SK-N-SH (cell line): ENCODE measurements around the gene COL1A2. TPM values are rescaled to one million over a fixed set of nuclear protein-coding genes. Genes with fewer than 3 reads are reported as not detected.

Experiments
- CTCF ChIA-PET: fragments of 300-600, 350-600 bp; formaldehyde crosslinking; extraction: SDS; loops from one replicate; lab custom pipeline; 2021; lab: Yijun Ruan, JAX
- POLR2A ChIA-PET: fragments of 350-600 bp; sonication (Branson Sonifier 250); formaldehyde crosslinking; extraction: SDS; loops from one replicate; lab custom pipeline; 2020; ENCODE audit warnings: antibody characterized with exemption, inconsistent platforms; lab: Yijun Ruan, JAX
- DNase-seq: peaks from one replicate; pipeline ENCODE4 v3.0.0; 2012
- H2AFZ ChIP-seq: fragments of 200-600 bp; sonication (generic); 2 replicates; pipeline ENCODE4 v1.8.1; 2016; ENCODE audit warnings: antibody characterized with exemption, mild to moderate bottlenecking, low read depth
- H3F3A ChIP-seq: fragments of 200-600 bp; sonication (generic); replicated peaks from 2 replicates; pipeline ENCODE3; 2016; ENCODE audit warnings: antibody characterized with exemption, mild to moderate bottlenecking; ENCODE audit not compliant: insufficient read depth
- H3K27ac ChIP-seq, 2 experiments: fragments of 200-500 bp in 1 of 2; fragments of 200-600 bp in 1 of 2; sonication (Bioruptor generic) in 1 of 2; sonication (generic), shearing (Covaris generic) in 1 of 2; 2 replicates each; pipeline versions ENCODE4 v1.5.1 to v1.6.1; 2014 to 2016; ENCODE audit warnings: low read depth in 2 of 2, inconsistent platforms in 1 of 2, low read length in 1 of 2, mild to moderate bottlenecking in 1 of 2, mixed read lengths in 1 of 2
- H3K27me3 ChIP-seq: fragments of 200-600 bp; sonication (generic), shearing (Covaris generic); 2 replicates; pipeline ENCODE4 v1.6.1; 2016; ENCODE audit warnings: mixed run types; ENCODE audit not compliant: insufficient read depth
- H3K36me3 ChIP-seq, 2 experiments: fragments of 200-500 bp in 1 of 2; fragments of 200-600 bp in 1 of 2; sonication (Bioruptor generic) in 1 of 2; sonication (generic) in 1 of 2; replicated peaks in 1 of 2; 2 replicates each; pipeline versions ENCODE3 to v1.5.1; 2014 to 2016; ENCODE audit warnings: low read length in 1 of 2, mild to moderate bottlenecking in 1 of 2; ENCODE audit not compliant: insufficient read depth in 2 of 2, control insufficient read depth in 1 of 2
- H3K4me1 ChIP-seq, 2 experiments: fragments of 200-500 bp in 1 of 2; fragments of 200-600 bp in 1 of 2; sonication (Bioruptor generic) in 1 of 2; sonication (generic), shearing (Covaris generic) in 1 of 2; 2 replicates each; pipeline versions ENCODE4 v1.5.1 to v1.6.1; 2014 to 2016; ENCODE audit warnings: low read depth in 1 of 2, low read length in 1 of 2, mixed run types in 1 of 2; ENCODE audit not compliant: insufficient read depth in 2 of 2, control insufficient read depth in 1 of 2
- H3K4me2 ChIP-seq: fragments of 200-600 bp; sonication (generic), shearing (Covaris generic); 2 replicates; pipeline ENCODE4 v1.6.1; 2017; ENCODE audit warnings: mixed run types
- H3K4me3 ChIP-seq, 2 experiments: fragments of 200-500 bp in 1 of 2; fragments of 200-600 bp in 1 of 2; sonication (Bioruptor generic) in 1 of 2; sonication (generic), shearing (Covaris generic) in 1 of 2; 2 replicates each; pipeline versions ENCODE4 v1.5.1 to v1.8.1; 2014 to 2016; ENCODE audit warnings: low read depth in 2 of 2, inconsistent platforms in 1 of 2, low read length in 1 of 2, mild to moderate bottlenecking in 1 of 2, mixed read lengths in 1 of 2, moderate library complexity in 1 of 2
- H3K79me2 ChIP-seq: fragments of 200-600 bp; sonication (generic); 2 replicates; pipeline ENCODE4 v1.8.1; 2017; ENCODE audit warnings: mild to moderate bottlenecking; ENCODE audit not compliant: insufficient read depth
- H3K9ac ChIP-seq: fragments of 200-600 bp; sonication (generic); 2 replicates; pipeline ENCODE4 v1.6.1; 2017; ENCODE audit warnings: mixed run types
- H3K9me2 ChIP-seq: fragments of 200-600 bp; sonication (generic); 2 replicates; pipeline ENCODE4 v1.6.1; 2017; ENCODE audit warnings: mixed run types
- H3K9me3 ChIP-seq: fragments of 200-600 bp; sonication (generic); 2 replicates; pipeline ENCODE4 v1.6.1; 2017; ENCODE audit warnings: mixed run types, mild to moderate bottlenecking, moderate library complexity
- H4K20me1 ChIP-seq: fragments of 200-600 bp; sonication (generic); 2 replicates; pipeline ENCODE4 v1.6.1; 2017; ENCODE audit warnings: mild to moderate bottlenecking, mixed run types; ENCODE audit not compliant: insufficient read depth
- EP300 ChIP-seq, 2 experiments: IDR thresholded peaks; 2 replicates each; pipeline versions ENCODE4 v1.4.0 to v1.6.1; 2012; ENCODE audit warnings: borderline replicate concordance in 1 of 2, low read depth in 1 of 2, low read length in 1 of 2
- FOXJ3 ChIP-seq: sonication (generic); formaldehyde crosslinking; IDR thresholded peaks from 2 replicates; pipeline ENCODE4 v1.5.1; 2020; ENCODE audit warnings: mild to moderate bottlenecking, missing genetic modification reagents
- GATA2 ChIP-seq: sonication (generic); formaldehyde crosslinking; IDR thresholded peaks from 2 replicates; pipeline ENCODE4 v1.5.0; 2020; ENCODE audit warnings: mild to moderate bottlenecking, missing genetic modification reagents
- JUND ChIP-seq: IDR thresholded peaks from 2 replicates; pipeline ENCODE4 v1.4.0; 2012
- MEF2A ChIP-seq: IDR thresholded peaks from 2 replicates; pipeline ENCODE4 v1.4.0; 2012; ENCODE audit warnings: low read depth, borderline replicate concordance
- NRF1 ChIP-seq: IDR thresholded peaks from 2 replicates; pipeline ENCODE4 v1.6.1; 2012; ENCODE audit warnings: low read depth, mild to moderate bottlenecking, low read length
- POLR2AphosphoS5 ChIP-seq: IDR thresholded peaks from 2 replicates; pipeline ENCODE4 v1.6.1; 2012; ENCODE audit warnings: low read depth, low read length
- RXRA ChIP-seq: IDR thresholded peaks from 2 replicates; pipeline ENCODE4 v1.4.0; 2012; ENCODE audit warnings: low read depth, mild to moderate bottlenecking, borderline replicate concordance
- SIN3A ChIP-seq: IDR thresholded peaks from 2 replicates; pipeline ENCODE4 v1.6.1; 2012; ENCODE audit warnings: low read depth, mild to moderate bottlenecking, low read length, moderate library complexity, borderline replicate concordance
- TAF1 ChIP-seq: IDR thresholded peaks from 2 replicates; pipeline ENCODE4 v1.6.1; 2012; ENCODE audit warnings: low read depth, mild to moderate bottlenecking, low read length, moderate library complexity, borderline replicate concordance
- WGBS: methylation state at CpG from one replicate; pipeline ENCODE4 v1.1.6; 2017; ENCODE audit warnings: low lambda C conversion rate; 5-methylcytosine and 5-hydroxymethylcytosine counted together
- polyA plus RNA-seq, 3 experiments: library from polyadenylated mRNA; depleted of rRNA; stranded (reverse); fragments of >200 nt; gene quantifications; 2 replicates each; pipeline ENCODE4 v1.2.3, GENCODE V29; 2012
- TF ChIP-seq, protein P1 (sequence below): IDR thresholded peaks from 2 replicates; pipeline ENCODE4 v1.6.1; 2012; ENCODE audit warnings: mild to moderate bottlenecking, low read depth, low read length, moderate library complexity
- TF ChIP-seq, protein P2 (sequence below): fragments of 150-350 bp; IDR thresholded peaks from 2 replicates; pipeline ENCODE4 v1.6.1; 2016; ENCODE audit warnings: mild to moderate bottlenecking, low read depth, low read length
- TF ChIP-seq, protein P3 (sequence below): fragments of 150-350 bp; IDR thresholded peaks from 2 replicates; pipeline ENCODE4 v1.6.1; 2017; ENCODE audit warnings: antibody characterized with exemption, low read length, low read depth, borderline replicate concordance

COL1A2 gene
- polyA plus RNA-seq, 1 of the 3 experiments (the other 2 are of a cell fraction): 11.4 TPM

GRCh38 chr7:94432817-94433216 is 38.1 kb downstream of the COL1A2 start:
- no peak overlapping the region for H3K9ac ChIP-seq
- DNase-seq: no peak
- ChIA-PET CTCF (interaction anchor here (0.9 to 17.2 kb wide), 3 partner anchors 16 to 810 kb away, joined by 3 to 344 read pairs (median 4); no protein-coding TSS in a partner anchor), POLR2A (no interaction called here)
- TF ChIP-seq GATA2 (no peak), TAF1 (no peak), NRF1 (no peak), FOXJ3 (CRISPR knock-in tag) (no peak), RXRA (no peak), SIN3A (no peak), EP300 (IDR thresholded peaks at IDR 0.05; ENCODE audit: borderline replicate concordance in 1 of 2, low read depth in 1 of 2, low read length in 1 of 2) (no peak), MEF2A (no peak), JUND (no peak), POLR2AphosphoS5 (no peak)
- TF ChIP-seq, protein P1, sequence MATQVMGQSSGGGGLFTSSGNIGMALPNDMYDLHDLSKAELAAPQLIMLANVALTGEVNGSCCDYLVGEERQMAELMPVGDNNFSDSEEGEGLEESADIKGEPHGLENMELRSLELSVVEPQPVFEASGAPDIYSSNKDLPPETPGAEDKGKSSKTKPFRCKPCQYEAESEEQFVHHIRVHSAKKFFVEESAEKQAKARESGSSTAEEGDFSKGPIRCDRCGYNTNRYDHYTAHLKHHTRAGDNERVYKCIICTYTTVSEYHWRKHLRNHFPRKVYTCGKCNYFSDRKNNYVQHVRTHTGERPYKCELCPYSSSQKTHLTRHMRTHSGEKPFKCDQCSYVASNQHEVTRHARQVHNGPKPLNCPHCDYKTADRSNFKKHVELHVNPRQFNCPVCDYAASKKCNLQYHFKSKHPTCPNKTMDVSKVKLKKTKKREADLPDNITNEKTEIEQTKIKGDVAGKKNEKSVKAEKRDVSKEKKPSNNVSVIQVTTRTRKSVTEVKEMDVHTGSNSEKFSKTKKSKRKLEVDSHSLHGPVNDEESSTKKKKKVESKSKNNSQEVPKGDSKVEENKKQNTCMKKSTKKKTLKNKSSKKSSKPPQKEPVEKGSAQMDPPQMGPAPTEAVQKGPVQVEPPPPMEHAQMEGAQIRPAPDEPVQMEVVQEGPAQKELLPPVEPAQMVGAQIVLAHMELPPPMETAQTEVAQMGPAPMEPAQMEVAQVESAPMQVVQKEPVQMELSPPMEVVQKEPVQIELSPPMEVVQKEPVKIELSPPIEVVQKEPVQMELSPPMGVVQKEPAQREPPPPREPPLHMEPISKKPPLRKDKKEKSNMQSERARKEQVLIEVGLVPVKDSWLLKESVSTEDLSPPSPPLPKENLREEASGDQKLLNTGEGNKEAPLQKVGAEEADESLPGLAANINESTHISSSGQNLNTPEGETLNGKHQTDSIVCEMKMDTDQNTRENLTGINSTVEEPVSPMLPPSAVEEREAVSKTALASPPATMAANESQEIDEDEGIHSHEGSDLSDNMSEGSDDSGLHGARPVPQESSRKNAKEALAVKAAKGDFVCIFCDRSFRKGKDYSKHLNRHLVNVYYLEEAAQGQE: no peak
- TF ChIP-seq, protein P2, sequence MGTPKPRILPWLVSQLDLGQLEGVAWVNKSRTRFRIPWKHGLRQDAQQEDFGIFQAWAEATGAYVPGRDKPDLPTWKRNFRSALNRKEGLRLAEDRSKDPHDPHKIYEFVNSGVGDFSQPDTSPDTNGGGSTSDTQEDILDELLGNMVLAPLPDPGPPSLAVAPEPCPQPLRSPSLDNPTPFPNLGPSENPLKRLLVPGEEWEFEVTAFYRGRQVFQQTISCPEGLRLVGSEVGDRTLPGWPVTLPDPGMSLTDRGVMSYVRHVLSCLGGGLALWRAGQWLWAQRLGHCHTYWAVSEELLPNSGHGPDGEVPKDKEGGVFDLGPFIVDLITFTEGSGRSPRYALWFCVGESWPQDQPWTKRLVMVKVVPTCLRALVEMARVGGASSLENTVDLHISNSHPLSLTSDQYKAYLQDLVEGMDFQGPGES: no peak
- TF ChIP-seq, protein P3, sequence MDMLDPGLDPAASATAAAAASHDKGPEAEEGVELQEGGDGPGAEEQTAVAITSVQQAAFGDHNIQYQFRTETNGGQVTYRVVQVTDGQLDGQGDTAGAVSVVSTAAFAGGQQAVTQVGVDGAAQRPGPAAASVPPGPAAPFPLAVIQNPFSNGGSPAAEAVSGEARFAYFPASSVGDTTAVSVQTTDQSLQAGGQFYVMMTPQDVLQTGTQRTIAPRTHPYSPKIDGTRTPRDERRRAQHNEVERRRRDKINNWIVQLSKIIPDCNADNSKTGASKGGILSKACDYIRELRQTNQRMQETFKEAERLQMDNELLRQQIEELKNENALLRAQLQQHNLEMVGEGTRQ: no peak
- peaks cover 4% of the 10 kb centered on the region for H3F3A ChIP-seq
- H3K36me3 ChIP-seq: no peaks in the 10 kb centered on the region
- H2AFZ ChIP-seq: no peak overlapping the region
- H3K4me3 ChIP-seq: no peak overlapping the region
- H3K4me2 ChIP-seq: no peak overlapping the region
- H3K27me3 ChIP-seq: no peaks in the 10 kb centered on the region
- no peak overlapping the region for H3K27ac ChIP-seq
- H3K9me3 ChIP-seq: no peaks in the 10 kb centered on the region
- H3K4me1 ChIP-seq: peaks cover 3 to 16% of the 10 kb centered on the region in 2 experiments; a peak in 2 of 4 replicates
- 88% methylated on average over 1 of the region's 1 CpG for WGBS
- H3K79me2 ChIP-seq: no peaks in the 10 kb centered on the region
- no peaks in the 10 kb centered on the region for H4K20me1 ChIP-seq
- no peaks in the 10 kb centered on the region for H3K9me2 ChIP-seq
